Cardiac septum (tissue), 1 donor: Measurements from ENCODE around the gene STK17B. TPM values are rescaled to one million over a fixed set of nuclear protein-coding genes. Genes with fewer than 3 reads are reported as not detected.

Source experiments
- DNase-seq: peaks from one replicate; pipeline ENCODE4 v3.0.0-alpha.2; 2020; ENCODE audit warnings: low spot score
- intact Hi-C: fragments of 100-400 bp; cut with DNase I; formaldehyde crosslinking; loops from one replicate; pipeline ENCODE4 v1.14.0; 2022
- total RNA-seq: library from RNA; stranded (reverse); fragmentation: NEBNext Ultra II Directional; extraction: Animal tissue kit (Norgen Biotek cat#: 25700); gene quantifications from one replicate; pipeline ENCODE4 v1.2.1, GENCODE V29; 2021
- donor health status: DM: no; HTN: no; CAD: no.

Gene STK17B
- total RNA-seq, 1 donor from 2014 or later, result 4.0 TPM

- no peak for DNase-seq
- intact Hi-C loops, result no loop called here
These were observed 8.7 kb downstream of the STK17B start for GRCh38 chr2:196162586-196163175.

- DNase-seq, result no peak
- intact Hi-C loops, result no loop called here
These were observed 10.4 kb downstream of the STK17B start for GRCh38 chr2:196160946-196161345.

GRCh38 chr2:196160101-196160500 lies 11.3 kb downstream of the STK17B start:
- no peak for DNase-seq
- intact Hi-C loops, result no loop called here

- intact Hi-C loops, result no loop called here
- no peak for DNase-seq
These were observed 12.0 kb downstream of the STK17B start for GRCh38 chr2:196159221-196159892.

GRCh38 chr2:196155575-196155974 lies 15.8 kb downstream of the STK17B start:
- intact Hi-C loops, result no loop called here
- DNase-seq, result no peak

- DNase-seq, result no peak
- intact Hi-C loops, result no loop called here
These were observed 17.9 kb downstream of the STK17B start for GRCh38 chr2:196153480-196153879.

- no peak for DNase-seq
- intact Hi-C loops, result no loop called here
These were observed 21.4 kb downstream of the STK17B start for GRCh38 chr2:196149948-196150347.

- intact Hi-C loops, result no loop called here
These were observed 22.6 kb downstream of the STK17B start for GRCh38 chr2:196148736-196149135.

GRCh38 chr2:196145256-196145655 lies 26.1 kb downstream of the STK17B start:
- no peak for DNase-seq
- intact Hi-C loops, result no loop called here

More at GRCh38 chr2:196148736-196149135, 22.6 kb downstream of the STK17B start:
- no peak for DNase-seq

GRCh38 chr2:196144513-196145126 lies 26.8 kb downstream of the STK17B start:
- intact Hi-C loops, result no loop called here

GRCh38 chr2:196143730-196144131 lies 27.6 kb downstream of the STK17B start:
- intact Hi-C loops, result no loop called here
- no peak for DNase-seq

More at GRCh38 chr2:196144513-196145126, 26.8 kb downstream of the STK17B start:
- DNase-seq, result no peak

- intact Hi-C loops, result no loop called here
- DNase-seq, result no peak
These were observed 28.6 kb downstream of the STK17B start for GRCh38 chr2:196142825-196143224.

- DNase-seq, result no peak
- intact Hi-C loops, result no loop called here
These were observed 31.2 kb downstream of the STK17B start for GRCh38 chr2:196140213-196140612.

- intact Hi-C loops, result no loop called here
- DNase-seq, result no peak
These were observed 34.1 kb downstream of the STK17B start for GRCh38 chr2:196137271-196137670.

- DNase-seq, result no peak
- intact Hi-C loops, result no loop called here
These were observed 35.2 kb downstream of the STK17B start for GRCh38 chr2:196136151-196136550.

- no peak for DNase-seq
- intact Hi-C loops, result no loop called here
These were observed 39.1 kb downstream of the STK17B start for GRCh38 chr2:196131949-196132925.

GRCh38 chr2:196131384-196131937 lies 39.9 kb downstream of the STK17B start:
- DNase-seq, result no peak
- intact Hi-C loops, result no loop called here

GRCh38 chr2:196130039-196130825 lies 41.1 kb downstream of the STK17B start:
- intact Hi-C loops, result no loop called here
- DNase-seq, result no peak

- DNase-seq, result no peak
- intact Hi-C loops, result no loop called here
These were observed 42.6 kb downstream of the STK17B start for GRCh38 chr2:196128749-196129148.
